CD4-positive, alpha-beta T cell treated with Interleukin-4 for 1 hour (primary cell): ENCODE data around the gene COX15.
"Not testable (repeated sequence)": the region's sequence is repeated elsewhere in the genome, so short reads cannot be mapped to it uniquely, and the experiment has no call there.

ENCODE experiments used
- DNase-seq, 2 donors: peaks; one replicate each; pipeline ENCODE4 v3.0.0-alpha.2; 2020 to 2022

The COX15 gene

DNA sequence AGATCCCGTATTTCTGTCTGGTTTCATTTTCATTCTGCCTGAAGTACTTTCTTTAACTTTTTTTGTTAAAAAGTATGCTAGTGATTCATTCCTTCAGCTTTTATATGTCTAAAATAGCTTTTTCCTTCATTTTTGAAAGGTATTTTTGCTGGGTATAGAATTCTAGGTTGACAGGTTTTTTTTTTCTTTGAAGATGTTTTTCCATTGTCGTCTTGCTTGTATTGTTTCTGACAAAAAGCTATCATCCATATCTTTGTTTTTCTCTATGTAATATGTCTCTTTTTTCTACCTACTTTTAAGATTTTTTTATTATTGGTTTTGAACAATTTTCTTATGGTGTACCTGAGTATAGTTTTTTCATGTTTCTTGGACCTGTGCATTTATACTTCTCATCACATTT lies 8.3 kb upstream of the COX15 start:
- no peak for DNase-seq

- not testable (repeated sequence) for DNase-seq
Observed at GRCh38 chr10:99734111-99734510, 2.2 kb upstream of the COX15 start.

- no peak for DNase-seq
Observed at GRCh38 chr10:99733366-99733765, 1.4 kb upstream of the COX15 start.

DNA sequence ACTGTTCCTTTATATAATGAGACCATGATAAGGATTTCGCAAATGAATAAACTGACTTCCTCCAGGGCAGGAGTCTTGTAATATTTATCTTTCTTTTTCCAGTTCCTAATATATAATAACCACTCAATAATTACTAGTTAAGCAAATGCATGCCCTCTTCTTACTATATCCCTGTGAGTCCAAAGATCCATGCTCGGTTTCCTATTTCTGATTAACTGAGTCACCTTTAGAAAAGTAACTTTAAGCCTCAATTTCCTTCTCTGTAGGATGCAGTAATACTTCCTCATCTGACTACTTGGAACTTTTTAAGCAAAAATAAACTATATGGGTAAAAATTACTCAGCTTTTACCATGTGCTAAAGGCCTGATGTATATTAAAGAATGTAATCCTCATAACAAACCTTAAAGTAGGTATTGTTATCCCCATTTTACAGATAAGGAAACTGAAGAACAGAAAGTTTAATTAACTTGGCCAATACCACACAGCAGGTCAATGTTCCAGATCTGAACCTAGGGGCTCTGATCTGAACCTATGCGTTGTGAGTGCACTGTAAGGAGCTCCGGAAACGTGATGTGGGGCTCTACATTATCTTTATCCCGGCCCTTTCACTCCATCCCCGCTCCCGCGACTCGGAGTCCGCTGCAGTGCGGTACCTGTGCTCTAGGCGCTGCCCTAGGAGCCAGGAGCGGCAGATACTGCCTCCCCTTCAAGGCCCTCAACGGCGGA lies 458 bp downstream of the COX15 start:
- DNase-seq = no peak

GRCh38 chr10:99730026-99730425 lies 1.9 kb downstream of the COX15 start:
- DNase-seq = no peak

DNA sequence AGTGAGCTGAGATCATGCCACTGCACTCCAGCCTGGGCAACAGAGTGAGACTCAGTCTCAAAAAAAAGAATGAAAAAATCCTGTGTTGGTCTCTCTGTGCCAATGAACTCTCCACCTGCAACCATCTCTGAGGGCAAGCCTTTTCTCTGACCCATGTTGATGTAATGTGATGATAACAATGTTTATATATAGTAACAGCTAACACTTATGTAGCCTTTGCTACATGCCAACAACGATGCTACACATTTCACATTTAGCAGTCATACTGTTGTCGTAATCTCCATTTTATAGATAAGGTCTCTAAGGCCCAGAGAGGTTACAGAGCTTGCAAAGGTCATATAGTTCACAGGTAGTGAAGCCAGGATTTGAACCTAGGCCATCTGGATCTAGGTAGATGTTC lies 11.5 kb downstream of the COX15 start:
- no peak for DNase-seq

- DNase-seq = no peak
Observed at GRCh38 chr10:99714446-99714845, 17.5 kb downstream of the COX15 start.

DNA sequence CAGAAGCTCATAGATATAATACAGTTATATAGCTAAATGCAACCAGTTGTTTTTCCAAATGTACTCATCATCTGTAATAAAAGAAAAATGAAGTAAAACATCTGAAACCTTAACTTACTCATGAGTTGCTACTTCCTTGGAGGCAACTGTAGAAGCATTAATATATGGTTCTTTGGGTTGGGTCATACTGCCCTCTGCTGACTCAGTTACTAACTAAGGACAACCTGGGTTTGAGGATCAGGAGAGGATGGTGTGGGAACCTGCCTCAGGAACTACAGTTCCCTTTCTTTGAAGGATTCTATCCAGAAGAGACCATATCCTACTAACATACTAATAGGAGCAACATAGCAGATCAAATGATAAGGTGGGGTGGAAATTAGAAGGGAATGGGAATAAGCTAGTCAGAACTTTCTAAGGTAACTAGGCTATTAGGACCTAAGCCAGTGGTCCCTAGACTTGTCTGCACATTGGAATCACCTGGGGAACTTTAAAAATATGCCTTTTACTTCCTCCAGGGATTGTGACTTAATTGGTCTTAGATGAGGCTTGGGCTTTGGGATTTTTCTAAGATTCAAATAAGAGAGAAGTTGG lies 20.7 kb downstream of the COX15 start:
- DNase-seq = peak; percentile 20 to 52

GRCh38 chr10:99709480-99710229 lies 22.3 kb downstream of the COX15 start:
- DNase-seq = no peak

DNA sequence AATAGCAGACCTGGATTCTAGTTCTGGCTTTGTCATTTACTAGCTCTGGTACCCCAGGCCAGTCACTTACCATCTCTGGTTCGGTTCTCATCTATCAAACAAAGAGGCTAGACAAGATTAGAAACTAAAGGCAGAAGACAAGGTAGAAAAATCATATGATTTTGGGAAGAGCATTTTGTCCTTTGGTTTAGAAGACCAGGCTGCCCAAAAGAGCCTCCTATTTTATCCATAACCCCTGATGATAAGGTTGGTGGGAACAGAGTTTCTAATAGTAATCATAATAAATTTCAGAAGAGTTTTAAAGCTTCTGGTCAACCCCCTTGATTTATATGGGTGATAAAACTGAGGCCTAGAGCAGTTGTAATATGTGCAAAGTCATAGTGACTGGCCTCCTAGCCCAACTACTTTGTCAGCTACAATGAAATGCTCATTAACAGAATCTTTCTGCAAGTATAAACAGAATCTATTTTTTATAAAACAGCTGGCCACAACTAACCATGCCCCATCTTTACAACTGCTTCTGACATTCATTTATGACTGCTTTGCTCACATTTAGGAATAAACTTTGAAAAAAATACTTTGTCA lies 23.4 kb downstream of the COX15 start:
- DNase-seq = no peak

DNA sequence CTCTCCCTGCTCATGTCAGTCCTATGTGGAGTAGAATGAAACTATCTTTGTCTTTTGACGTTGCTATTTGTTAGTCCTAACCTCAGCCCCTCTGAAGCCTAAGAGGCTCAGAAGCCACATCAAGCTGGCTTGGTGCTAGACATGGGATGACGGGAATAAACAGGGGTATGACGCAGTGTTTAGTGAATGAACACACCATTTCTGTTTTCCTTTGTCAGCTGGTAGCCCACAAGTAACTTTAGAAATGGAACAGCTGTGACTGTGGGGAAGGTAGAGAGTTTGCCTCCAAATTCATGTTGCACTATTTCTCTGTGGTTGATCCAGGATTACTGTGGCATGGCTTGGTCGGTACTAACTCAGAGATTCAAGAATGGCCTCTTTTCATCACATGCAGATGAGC lies 31.3 kb downstream of the COX15 start:
- no peak for DNase-seq

DNA sequence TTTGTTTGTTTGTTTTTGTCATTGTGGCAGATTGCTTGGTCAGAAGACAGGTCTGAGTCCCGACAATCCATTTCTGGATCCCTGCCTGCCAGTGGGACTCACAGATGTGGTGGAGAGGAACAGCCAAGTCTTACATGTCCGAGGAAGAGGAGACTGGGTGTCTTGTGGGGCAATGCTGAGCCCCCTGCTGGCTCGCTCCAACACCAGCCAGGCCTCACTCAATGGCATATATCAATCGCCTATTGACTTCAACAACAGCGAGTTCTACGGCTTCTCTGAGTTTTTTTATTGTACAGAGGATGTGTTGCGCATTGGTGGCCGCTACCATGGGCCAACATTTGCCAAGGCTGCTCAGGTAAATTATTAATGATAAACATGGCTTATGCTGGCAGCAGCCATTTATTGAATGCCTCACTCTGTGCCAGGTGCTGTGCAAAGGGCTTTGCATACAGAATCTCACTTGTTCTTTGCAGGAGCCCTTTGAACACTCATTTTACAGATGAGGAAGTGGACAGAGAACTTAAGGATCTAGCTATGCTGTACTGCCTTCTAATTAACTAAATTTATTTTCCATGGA lies 33.3 kb downstream of the COX15 start:
- DNase-seq = no peak

- no peak for DNase-seq
Observed at GRCh38 chr10:99695761-99696160, 36.2 kb downstream of the COX15 start.

DNA sequence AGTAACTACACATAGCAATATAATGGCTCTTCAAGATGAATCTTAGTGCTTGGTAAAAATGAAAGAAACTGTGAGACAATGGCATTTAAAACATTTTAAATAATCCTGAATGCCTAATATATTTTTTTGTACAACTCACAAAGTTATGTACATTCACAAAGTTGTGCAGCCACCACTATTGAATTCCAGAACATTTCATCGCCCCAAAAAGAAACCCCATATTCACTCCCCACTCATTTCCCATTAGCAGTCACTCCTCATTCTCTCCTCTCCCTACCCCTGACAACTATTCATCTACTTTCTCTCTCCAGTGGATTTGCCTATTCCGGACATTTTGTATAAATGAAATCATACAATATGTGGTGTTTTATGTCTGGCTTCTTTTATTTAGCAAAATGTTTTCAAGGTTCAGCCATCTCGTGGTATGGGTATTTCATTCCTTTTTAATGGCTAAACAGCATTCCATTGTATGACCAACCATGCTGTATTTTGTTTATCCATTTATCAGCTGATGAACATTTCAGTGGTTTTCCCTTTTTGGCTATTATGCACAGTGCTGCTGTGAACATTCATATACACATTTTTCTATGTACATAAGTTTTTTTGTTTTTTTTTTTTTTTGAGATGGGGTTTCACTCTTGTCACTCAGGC lies 37.9 kb downstream of the COX15 start:
- no peak for DNase-seq

- DNase-seq = no peak
Observed at GRCh38 chr10:99689461-99689860, 42.5 kb downstream of the COX15 start.

DNA sequence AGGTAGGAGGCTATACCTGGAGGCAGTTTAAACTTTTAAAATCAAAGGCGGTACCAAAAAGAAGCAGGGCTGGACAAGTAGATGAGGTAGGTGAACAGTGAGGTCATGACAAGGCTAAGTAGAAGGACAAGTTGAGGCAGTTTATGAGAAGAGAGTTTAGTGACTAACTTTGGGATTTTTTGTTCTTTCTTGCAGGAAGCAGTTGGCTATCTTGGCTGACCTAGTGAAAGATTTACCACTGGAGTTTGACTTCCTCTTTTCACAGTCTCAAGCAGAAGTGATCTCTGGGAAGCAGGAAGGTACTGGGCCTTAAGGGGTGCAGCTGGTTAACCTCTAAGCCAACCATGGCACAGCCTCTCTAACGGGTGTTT lies 46.3 kb downstream of the COX15 start:
- DNase-seq = peak in 1 of 2 donors; percentile 3

GRCh38 chr10:99682752-99683151 lies 49.2 kb downstream of the COX15 start:
- DNase-seq = no peak
